ENCODE measurements around the gene GABRB1. TPM values are rescaled to one million over a fixed set of nuclear protein-coding genes. Genes with fewer than 3 reads are reported as not detected.

GABRB1 gene
- total RNA-seq, 1 donor from 2014 or later: not detected

DNA sequence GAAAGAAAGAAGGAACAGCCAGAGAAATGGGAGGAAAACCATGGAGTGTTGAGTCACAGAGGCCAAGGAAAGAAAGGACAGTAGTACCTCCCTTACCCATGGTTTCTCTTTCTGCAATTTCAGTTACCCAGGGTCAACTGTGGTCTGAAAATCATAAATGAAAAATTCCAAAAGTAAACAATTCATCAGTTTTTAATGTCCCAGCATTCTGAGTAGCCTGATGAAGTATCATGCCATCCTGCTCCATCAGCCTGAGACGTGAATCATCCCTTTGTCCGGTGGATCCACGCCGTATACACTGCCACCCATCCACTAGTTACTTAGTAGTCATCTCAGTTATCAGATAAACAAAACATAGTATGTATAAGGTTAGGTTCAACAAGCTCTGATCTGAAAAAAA is 318.0 kb downstream of the GABRB1 start:
- no peak overlapping the region for H3K4me3 ChIP-seq (ENCODE audit: low read depth, low read length)
- TF ChIP-seq, protein P1, sequence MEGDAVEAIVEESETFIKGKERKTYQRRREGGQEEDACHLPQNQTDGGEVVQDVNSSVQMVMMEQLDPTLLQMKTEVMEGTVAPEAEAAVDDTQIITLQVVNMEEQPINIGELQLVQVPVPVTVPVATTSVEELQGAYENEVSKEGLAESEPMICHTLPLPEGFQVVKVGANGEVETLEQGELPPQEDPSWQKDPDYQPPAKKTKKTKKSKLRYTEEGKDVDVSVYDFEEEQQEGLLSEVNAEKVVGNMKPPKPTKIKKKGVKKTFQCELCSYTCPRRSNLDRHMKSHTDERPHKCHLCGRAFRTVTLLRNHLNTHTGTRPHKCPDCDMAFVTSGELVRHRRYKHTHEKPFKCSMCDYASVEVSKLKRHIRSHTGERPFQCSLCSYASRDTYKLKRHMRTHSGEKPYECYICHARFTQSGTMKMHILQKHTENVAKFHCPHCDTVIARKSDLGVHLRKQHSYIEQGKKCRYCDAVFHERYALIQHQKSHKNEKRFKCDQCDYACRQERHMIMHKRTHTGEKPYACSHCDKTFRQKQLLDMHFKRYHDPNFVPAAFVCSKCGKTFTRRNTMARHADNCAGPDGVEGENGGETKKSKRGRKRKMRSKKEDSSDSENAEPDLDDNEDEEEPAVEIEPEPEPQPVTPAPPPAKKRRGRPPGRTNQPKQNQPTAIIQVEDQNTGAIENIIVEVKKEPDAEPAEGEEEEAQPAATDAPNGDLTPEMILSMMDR (IDR thresholded peaks at IDR 0.05; ENCODE audit: insufficient read depth, low read length, severe bottlenecking): no peak
- no peaks in the 10 kb centered on the region for H3K27me3 ChIP-seq (ENCODE audit: control insufficient read depth, insufficient read depth, low read length)
- H3K36me3 ChIP-seq (ENCODE audit: control insufficient read depth, insufficient read depth, low read length): no peaks in the 10 kb centered on the region
- FAIRE-seq (no peak), DNase-seq (ENCODE audit: low read depth) (no peak)

DNA sequence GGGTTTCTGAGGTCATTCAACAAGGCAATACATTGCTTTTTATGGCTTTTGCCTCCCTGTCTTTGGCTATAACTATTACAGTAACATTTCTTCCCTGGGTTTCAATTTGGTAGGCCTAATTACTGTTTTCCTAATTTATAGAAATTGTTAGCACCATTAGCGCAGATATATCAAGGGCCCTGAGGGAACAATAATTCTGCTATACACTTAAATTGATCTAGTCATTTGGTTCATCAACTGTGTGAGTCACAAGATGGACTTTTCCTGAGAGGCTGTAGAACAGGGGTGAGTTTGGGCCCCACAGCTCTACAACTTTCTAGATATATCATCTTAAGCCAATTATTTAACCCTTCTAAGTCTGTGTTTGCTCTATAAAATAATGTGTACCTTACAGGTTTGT is 324.2 kb downstream of the GABRB1 start:
- Histone ChIP-seq H3K27me3 (ENCODE audit: control insufficient read depth, insufficient read depth, low read length) (no peaks in the 10 kb centered on the region), H3K4me3 (ENCODE audit: low read depth, low read length) (no peak overlapping the region), H3K36me3 (ENCODE audit: control insufficient read depth, insufficient read depth, low read length) (no peaks in the 10 kb centered on the region)
- TF ChIP-seq, protein P1 (IDR thresholded peaks at IDR 0.05; ENCODE audit: insufficient read depth, low read length, severe bottlenecking): no peak
- DNase-seq (ENCODE audit: low read depth): no peak
- no peak for FAIRE-seq

DNA sequence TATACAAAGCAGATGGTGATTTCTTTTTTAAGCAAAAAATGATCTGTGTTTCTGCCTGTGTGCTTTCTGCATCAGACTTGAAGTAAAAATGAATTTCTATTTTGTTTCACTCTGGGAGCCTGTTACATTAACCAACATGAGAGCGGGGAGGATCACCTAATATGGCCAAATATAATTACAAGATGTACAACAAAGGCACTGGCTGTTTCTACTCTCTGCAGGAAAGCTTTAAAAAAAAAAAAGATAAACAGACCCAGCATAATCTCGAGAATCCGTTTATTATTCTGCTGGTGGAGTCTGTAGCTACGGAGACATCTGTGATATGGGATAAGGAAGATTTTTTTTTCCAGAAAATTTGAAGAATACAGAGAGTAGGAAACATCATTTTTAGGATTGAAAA is 328.5 kb downstream of the GABRB1 start:
- H3K36me3 ChIP-seq (ENCODE audit: control insufficient read depth, insufficient read depth, low read length): no peaks in the 10 kb centered on the region
- no peak for DNase-seq (ENCODE audit: low read depth)
- no peak for FAIRE-seq
- no peak overlapping the region for H3K4me3 ChIP-seq (ENCODE audit: low read depth, low read length)
- no peaks in the 10 kb centered on the region for H3K27me3 ChIP-seq (ENCODE audit: control insufficient read depth, insufficient read depth, low read length)
- TF ChIP-seq, protein P1 (IDR thresholded peaks at IDR 0.05; ENCODE audit: insufficient read depth, low read length, severe bottlenecking): no peak

DNA sequence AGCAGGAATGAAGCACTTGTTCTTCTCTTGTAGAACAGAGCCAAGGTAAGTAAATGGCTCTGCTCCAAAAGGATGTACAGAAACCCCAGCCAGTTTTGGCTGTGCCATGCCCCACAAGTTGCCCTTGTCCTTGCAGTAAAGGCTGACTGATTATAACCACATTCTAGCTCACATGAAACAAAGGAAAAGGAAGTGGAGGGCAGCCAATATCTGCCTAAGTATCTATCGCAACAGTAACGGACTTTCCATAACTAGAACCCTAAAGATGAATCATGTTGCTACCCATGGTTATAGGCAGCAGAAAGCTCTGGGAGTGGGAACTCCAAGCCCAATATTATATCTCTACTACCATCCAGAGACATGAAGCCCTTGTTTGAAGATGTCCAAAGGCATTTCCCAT is 336.4 kb downstream of the GABRB1 start:
- FAIRE-seq (no peak), DNase-seq (ENCODE audit: low read depth) (no peak)
- H3K27me3 ChIP-seq (ENCODE audit: control insufficient read depth, insufficient read depth, low read length): no peaks in the 10 kb centered on the region
- H3K4me3 ChIP-seq (ENCODE audit: low read depth, low read length): no peak overlapping the region
- TF ChIP-seq, protein P1 (IDR thresholded peaks at IDR 0.05; ENCODE audit: insufficient read depth, low read length, severe bottlenecking): no peak
- no peaks in the 10 kb centered on the region for H3K36me3 ChIP-seq (ENCODE audit: control insufficient read depth, insufficient read depth, low read length)

DNA sequence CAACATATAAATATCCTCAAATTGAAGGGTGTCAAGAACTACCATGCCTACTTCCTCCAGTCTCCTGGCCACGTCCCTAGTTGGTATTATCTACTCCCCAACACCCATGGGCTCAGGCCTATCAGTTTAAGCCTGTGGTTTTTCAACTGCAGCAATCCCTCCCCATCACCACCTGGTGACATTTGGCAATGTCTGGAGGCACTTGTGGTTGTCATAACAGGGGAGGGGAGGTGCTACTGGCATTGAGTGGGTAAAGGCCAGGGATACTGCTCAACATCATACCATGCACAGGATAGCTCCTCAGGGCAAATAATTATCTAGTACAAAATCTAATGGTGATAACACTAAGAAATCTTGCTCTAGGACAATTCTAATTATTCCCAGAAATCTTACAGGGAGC is 336.8 kb downstream of the GABRB1 start:
- no peak for FAIRE-seq
- H3K27me3 ChIP-seq (ENCODE audit: control insufficient read depth, insufficient read depth, low read length): no peaks in the 10 kb centered on the region
- TF ChIP-seq, protein P1 (IDR thresholded peaks at IDR 0.05; ENCODE audit: insufficient read depth, low read length, severe bottlenecking): no peak
- no peak for DNase-seq (ENCODE audit: low read depth)
- H3K36me3 ChIP-seq (ENCODE audit: control insufficient read depth, insufficient read depth, low read length): no peaks in the 10 kb centered on the region
- no peak overlapping the region for H3K4me3 ChIP-seq (ENCODE audit: low read depth, low read length)

DNA sequence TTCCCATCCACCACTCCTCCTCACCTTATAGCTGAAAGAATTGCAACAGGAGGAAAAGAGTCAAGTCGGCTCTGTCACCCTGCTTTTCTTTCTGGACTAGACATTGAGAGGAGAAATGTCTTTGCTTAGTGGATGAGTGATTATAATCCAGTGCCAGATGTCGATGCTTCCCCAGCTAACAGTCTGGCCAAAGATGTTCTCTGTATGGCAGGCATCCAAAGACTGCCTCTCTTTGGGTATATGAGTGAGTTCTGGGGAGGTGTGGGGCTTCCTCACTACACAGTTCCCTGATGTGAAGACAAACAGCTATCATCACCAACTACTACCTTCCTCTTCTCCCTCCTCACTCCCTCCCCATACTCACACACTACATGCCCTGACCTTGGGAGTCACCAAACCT is 341.2 kb downstream of the GABRB1 start:
- Histone ChIP-seq H3K36me3 (ENCODE audit: control insufficient read depth, insufficient read depth, low read length) (no peaks in the 10 kb centered on the region), H3K4me3 (ENCODE audit: low read depth, low read length) (no peak overlapping the region), H3K27me3 (ENCODE audit: control insufficient read depth, insufficient read depth, low read length) (no peaks in the 10 kb centered on the region)
- TF ChIP-seq, protein P1 (IDR thresholded peaks at IDR 0.05; ENCODE audit: insufficient read depth, low read length, severe bottlenecking): no peak
- no peak for DNase-seq (ENCODE audit: low read depth)
- FAIRE-seq: no peak
